GM21529 (cell line): ENCODE measurements around the gene CEP128.

ENCODE experiments used
- ATAC-seq: cut with Tn5 transposase; IDR thresholded peaks from one replicate; pipeline ENCODE4 v1.9.1; 2021; ENCODE audit not compliant: unreplicated experiment

The CEP128 gene

DNA sequence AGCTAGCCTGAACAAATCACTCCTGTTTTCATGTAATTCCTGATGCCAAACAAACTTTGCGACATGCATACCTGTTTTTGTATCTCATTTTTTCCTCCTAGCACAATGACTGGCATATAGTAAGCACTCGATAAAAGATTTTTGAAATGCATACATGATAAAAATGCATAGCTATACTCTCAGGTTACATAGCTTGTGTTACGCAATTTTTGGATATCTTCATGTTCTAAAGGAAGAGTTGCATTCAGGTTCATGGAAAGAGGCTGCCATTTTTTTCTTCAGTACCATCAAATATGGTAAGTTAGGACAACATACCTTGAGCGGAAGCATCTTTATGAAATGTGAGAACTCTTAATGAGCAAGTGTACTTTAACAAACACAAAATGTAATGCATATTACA lies 445.4 kb downstream of the CEP128 start:
- ATAC-seq: no peak

DNA sequence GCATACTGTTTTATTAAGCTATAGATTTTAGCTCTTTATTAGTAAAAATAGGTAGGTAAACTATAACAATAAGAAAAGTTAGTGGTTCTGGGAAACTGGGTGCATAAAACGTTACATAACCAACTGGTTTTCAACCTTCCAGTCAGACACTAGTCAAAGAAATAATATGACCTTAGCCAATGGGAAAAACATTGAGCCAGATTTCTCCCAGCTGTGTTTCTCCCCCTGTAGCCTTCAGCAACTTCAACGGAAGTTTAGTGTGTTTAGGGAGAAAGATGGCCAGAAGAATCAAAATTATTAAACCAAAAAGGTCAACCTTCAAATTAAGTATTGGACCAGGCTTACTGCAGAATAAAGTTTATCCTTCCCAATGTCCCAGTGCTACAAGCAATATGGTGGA lies 446.8 kb downstream of the CEP128 start:
- no peak for ATAC-seq

DNA sequence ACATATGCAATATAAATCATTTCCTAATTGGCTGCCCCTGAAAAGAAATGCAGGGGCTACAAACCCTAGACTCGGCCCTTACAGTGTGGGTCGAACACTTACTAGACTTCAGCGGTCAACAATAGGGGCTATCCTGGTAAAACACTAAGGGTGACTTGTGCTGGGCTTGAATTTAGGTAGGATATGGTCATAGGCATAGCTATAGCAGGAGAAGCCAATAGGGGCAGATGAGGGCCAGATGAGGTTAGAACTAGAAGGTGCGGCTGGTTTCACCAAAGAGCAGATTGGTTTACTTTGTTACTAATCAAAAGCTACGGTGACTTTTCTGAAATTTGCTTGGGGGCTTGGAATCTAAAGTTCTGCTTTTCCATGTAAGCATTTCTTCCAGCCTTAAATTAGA lies 447.9 kb downstream of the CEP128 start:
- no peak for ATAC-seq

- ATAC-seq: no peak
Measured at GRCh38 chr14:80491650-80492049, 449.9 kb downstream of the CEP128 start.

- peak; percentile 94 for ATAC-seq
Measured at GRCh38 chr14:80491131-80491530, 450.4 kb downstream of the CEP128 start.

- no peak for ATAC-seq
Measured at GRCh38 chr14:80489513-80489912, 452.0 kb downstream of the CEP128 start.

DNA sequence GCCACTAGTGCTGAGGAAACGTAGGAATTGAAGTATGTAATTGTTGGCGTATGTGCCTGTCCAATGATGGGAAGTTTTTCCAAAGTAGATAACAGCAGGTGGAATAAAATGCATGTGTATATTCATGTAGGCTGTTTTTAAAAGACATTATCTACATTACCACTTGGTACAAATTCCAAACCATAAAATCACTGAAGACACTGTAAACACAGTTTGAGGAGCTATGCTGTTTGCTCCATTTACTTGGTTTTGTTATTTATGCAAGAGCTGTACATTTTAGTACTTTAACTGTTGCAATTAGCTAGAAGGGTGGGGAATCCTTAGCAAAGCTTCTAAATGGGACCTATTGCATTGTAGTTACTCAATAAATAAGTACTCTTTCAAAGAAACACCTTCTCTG lies 455.8 kb downstream of the CEP128 start:
- ATAC-seq: no peak

- no peak for ATAC-seq
Measured at GRCh38 chr14:80483331-80483730, 458.2 kb downstream of the CEP128 start.

DNA sequence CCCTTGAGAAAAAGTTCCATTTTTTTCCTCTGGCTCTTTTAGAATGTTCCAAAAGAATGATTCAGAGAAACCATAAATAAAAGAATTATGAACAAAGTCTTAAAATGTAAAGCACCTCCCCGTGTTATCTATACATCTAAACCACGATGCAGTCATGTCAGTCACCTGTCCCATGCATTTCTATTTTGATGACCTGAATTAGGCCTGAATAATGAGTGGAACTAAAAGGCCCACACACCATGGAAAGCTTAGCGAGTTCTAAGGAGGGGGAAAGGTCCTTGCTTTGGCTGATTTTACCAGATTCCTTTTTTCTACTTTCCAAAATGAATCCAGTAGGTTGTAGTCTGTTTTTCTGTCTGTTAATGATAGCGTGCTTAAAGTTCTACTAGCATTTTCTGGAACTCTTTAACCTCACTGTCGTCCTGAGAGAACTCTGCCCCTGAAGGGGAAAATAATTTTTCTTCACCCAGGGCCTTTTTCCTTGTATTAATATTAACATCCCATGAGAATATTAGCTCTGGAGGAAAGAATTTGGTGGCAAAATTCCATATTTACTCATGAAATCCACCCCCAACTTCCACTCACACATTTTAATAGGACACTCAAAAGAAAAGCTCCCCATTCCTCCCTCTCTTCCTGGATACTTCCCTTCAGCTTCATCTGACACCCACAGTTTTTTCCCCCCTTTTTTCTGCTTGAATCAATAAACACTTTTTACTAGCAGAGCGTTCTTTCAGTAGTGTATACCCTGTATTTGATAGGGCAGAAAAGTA lies 464.0 kb downstream of the CEP128 start:
- no peak for ATAC-seq

DNA sequence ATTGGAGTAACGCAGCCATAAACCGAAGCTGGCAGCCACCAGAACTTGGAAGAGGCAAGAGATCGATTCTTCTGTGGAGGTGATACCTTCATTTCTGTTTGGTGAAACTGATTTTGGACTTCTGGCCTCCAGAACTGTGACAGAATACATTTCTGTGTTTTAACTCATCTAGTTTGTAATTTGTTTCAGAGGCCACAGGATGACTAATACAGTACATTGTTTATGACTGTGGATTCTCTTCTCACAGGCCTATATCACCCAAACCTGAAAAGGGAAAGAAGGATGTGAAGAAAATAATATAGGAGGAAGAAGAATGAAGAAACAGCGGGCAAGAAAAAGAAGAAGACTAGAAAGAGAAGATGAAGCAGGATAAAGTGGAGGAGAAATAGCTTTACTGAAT lies 466.5 kb downstream of the CEP128 start:
- ATAC-seq: no peak

GRCh38 chr14:80468331-80469122 lies 473.0 kb downstream of the CEP128 start:
- ATAC-seq: no peak

- ATAC-seq: no peak
Measured at GRCh38 chr14:80465546-80466220, 475.9 kb downstream of the CEP128 start.

GRCh38 chr14:80464531-80465149 lies 476.9 kb downstream of the CEP128 start:
- no peak for ATAC-seq

DNA sequence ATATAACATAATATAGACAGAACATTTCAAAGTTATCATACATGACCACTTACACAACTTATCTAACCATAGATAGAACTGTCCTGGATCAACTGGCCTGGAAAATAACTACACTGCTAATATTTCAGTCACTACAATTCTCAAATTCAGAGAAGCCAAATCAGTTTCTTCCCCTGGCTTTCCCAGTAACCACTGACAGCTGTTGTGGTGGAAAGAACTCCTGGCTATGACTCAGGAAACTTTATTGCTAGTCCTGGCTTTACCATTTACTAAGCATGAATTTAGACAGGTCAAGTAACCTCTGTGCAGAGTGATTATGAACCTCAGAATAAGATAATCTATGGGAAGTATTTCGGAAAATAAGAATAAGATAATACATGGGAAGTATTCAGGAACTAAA lies 485.3 kb downstream of the CEP128 start:
- no peak for ATAC-seq

DNA sequence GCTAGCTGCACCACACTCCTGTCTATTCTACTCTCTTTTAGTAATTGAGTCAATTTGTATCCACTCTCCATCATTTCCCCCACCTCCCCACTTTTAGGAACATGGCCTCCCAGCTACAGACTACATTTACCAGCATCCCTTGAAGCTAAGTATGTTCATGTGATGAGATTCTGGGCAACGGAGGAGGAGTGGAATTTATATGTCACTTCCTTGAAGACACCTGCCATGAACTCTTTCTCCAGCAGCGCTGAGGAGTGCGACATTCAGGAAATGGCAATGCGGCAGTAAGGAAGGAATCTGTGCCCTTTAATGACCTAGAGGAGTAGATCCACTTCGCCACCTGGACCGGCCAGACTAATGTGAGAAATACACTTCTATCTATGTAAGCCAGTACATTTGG lies 486.5 kb downstream of the CEP128 start:
- ATAC-seq: no peak

DNA sequence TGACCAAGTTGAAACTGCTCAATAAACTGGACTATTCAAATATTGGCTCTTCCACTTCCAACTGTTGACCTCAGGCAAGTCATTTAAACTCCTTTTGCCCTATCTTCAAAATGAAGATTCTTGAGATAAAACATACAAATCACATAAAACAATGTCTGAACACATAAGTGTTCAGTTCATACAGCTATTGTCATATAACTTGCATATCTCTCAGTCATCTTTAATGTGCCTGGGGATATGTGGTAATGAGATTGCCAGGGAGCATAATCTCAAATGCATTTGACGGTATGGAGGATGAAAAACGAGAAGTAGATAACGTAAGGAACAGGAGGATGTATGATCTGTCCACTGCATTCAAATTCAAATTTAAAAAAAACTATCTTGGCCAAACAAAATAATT lies 493.3 kb downstream of the CEP128 start:
- no peak for ATAC-seq

- ATAC-seq: no peak
Measured at GRCh38 chr14:80447392-80447791, 494.1 kb downstream of the CEP128 start.
